GM18907 (cell line): ENCODE measurements around the gene ADAM19.

Experiments used
- ATAC-seq: cut with Tn5 transposase; IDR thresholded peaks from one replicate; pipeline ENCODE4 v1.9.1; 2021; ENCODE audit warnings: mild to moderate bottlenecking, moderate library complexity; ENCODE audit not compliant: unreplicated experiment

ADAM19 gene

GRCh38 chr5:157563373-157563928, 12.1 kb downstream of the ADAM19 start:
- no peak for ATAC-seq

GRCh38 chr5:157562111-157562581, 13.4 kb downstream of the ADAM19 start:
- ATAC-seq: no peak

GRCh38 chr5:157561110-157561509, 14.5 kb downstream of the ADAM19 start:
- ATAC-seq: no peak

- no peak for ATAC-seq
Measured at GRCh38 chr5:157559301-157559700, 16.3 kb downstream of the ADAM19 start.

- ATAC-seq: no peak
Measured at GRCh38 chr5:157558681-157559080, 16.9 kb downstream of the ADAM19 start.

- ATAC-seq: no peak
Measured at GRCh38 chr5:157558041-157558595, 17.5 kb downstream of the ADAM19 start.

- no peak for ATAC-seq
Measured at GRCh38 chr5:157556615-157557418, 18.8 kb downstream of the ADAM19 start.

GRCh38 chr5:157555037-157555640, 20.4 kb downstream of the ADAM19 start:
- ATAC-seq: no peak

- no peak for ATAC-seq
Measured at GRCh38 chr5:157554179-157555036, 21.2 kb downstream of the ADAM19 start.

GRCh38 chr5:157552650-157553049, 22.9 kb downstream of the ADAM19 start:
- ATAC-seq: no peak

- no peak for ATAC-seq
Measured at GRCh38 chr5:157550663-157551062, 24.9 kb downstream of the ADAM19 start.

- no peak for ATAC-seq
Measured at GRCh38 chr5:157549954-157550549, 25.5 kb downstream of the ADAM19 start.

GRCh38 chr5:157549283-157549629, 26.3 kb downstream of the ADAM19 start:
- no peak for ATAC-seq

- ATAC-seq: no peak
Measured at GRCh38 chr5:157548513-157549282, 26.9 kb downstream of the ADAM19 start.

GRCh38 chr5:157547941-157548512, 27.5 kb downstream of the ADAM19 start:
- ATAC-seq: no peak

GRCh38 chr5:157546456-157547100, 29.0 kb downstream of the ADAM19 start:
- ATAC-seq: no peak

GRCh38 chr5:157545610-157546310, 29.8 kb downstream of the ADAM19 start:
- no peak for ATAC-seq

GRCh38 chr5:157544623-157544989, 31.0 kb downstream of the ADAM19 start:
- ATAC-seq: no peak
